Activated T-helper 17 cell treated with anti-CD3 and anti-CD28 coated beads, Interleukin-2, amount 50 U/mL, for 72 hours (primary cell): ENCODE results near the gene DNAH11. TPM values are rescaled to one million over a fixed set of nuclear protein-coding genes. Genes with fewer than 3 reads are reported as not detected.
"Not testable (repeated sequence)": the region's sequence is repeated elsewhere in the genome, so short reads cannot be mapped to it uniquely, and the experiment has no call there.

ENCODE experiments used
- ATAC-seq: fragments of 150-1000 bp; cut with Tn5 transposase; replicated peaks from 2 replicates; pipeline ENCODE4 v1.10.0; 2021; ENCODE audit warnings: mild to moderate bottlenecking, moderate library complexity
- H3K27ac Mint-ChIP-seq: one replicate; pipeline ENCODE4 v1.8.0; 2022; ENCODE audit warnings: mixed read lengths
- H3K27me3 Mint-ChIP-seq: one replicate; pipeline ENCODE4 v1.8.0; 2022; ENCODE audit warnings: mixed read lengths
- H3K36me3 Mint-ChIP-seq: one replicate; pipeline ENCODE4 v1.8.0; 2022; ENCODE audit warnings: low read depth, mild to moderate bottlenecking, mixed read lengths
- H3K4me1 Mint-ChIP-seq: one replicate; pipeline ENCODE4 v1.8.0; 2022; ENCODE audit warnings: mixed read lengths
- H3K4me3 Mint-ChIP-seq: one replicate; pipeline ENCODE4 v1.8.0; 2022; ENCODE audit warnings: mild to moderate bottlenecking, mixed read lengths
- H3K9me3 Mint-ChIP-seq: one replicate; pipeline ENCODE4 v1.8.0; 2022; ENCODE audit warnings: mixed read lengths
- total RNA-seq, 2 donors: library from RNA; stranded (reverse); gene quantifications; one replicate each; pipeline ENCODE4 v1.2.3, GENCODE V29; 2022

DNAH11 gene
- total RNA-seq, 2 donors from 2014 or later, result 0.52 to 5.9 TPM

- no peaks in the 10 kb centered on the region for H3K9me3 Mint-ChIP-seq
- no peak for ATAC-seq
- peaks cover 13% of the 10 kb centered on the region for H3K27me3 Mint-ChIP-seq
- no peak overlapping the region for H3K4me3 Mint-ChIP-seq
- H3K36me3 Mint-ChIP-seq, result no peaks in the 10 kb centered on the region
- H3K27ac Mint-ChIP-seq, result no peak overlapping the region
- no peaks in the 10 kb centered on the region for H3K4me1 Mint-ChIP-seq
These were observed 384.9 kb downstream of the DNAH11 start for GRCh38 chr7:21927693-21928092.

GRCh38 chr7:21933293-21933692 lies 390.5 kb downstream of the DNAH11 start:
- not testable (repeated sequence) for H3K4me3 Mint-ChIP-seq, H3K36me3 Mint-ChIP-seq, H3K27me3 Mint-ChIP-seq

GRCh38 chr7:21934808-21935207 lies 392.0 kb downstream of the DNAH11 start:
- Mint-ChIP-seq H3K4me3 (no peak overlapping the region), H3K27me3 (peaks cover 5% of the 10 kb centered on the region), H3K27ac (no peak overlapping the region), H3K36me3 (peaks cover 7% of the 10 kb centered on the region), H3K9me3 (peaks cover 3% of the 10 kb centered on the region), H3K4me1 (peaks cover 9% of the 10 kb centered on the region)
- ATAC-seq, result no peak

More at GRCh38 chr7:21933293-21933692, 390.5 kb downstream of the DNAH11 start:
- not testable (repeated sequence) for ATAC-seq, H3K4me1 Mint-ChIP-seq, H3K9me3 Mint-ChIP-seq, H3K27ac Mint-ChIP-seq

GRCh38 chr7:21938463-21938862 lies 395.6 kb downstream of the DNAH11 start:
- peaks cover 5% of the 10 kb centered on the region for H3K27me3 Mint-ChIP-seq
- no peak for ATAC-seq
- peak overlapping the region; percentile 96 for H3K27ac Mint-ChIP-seq
- H3K4me3 Mint-ChIP-seq, result peak overlapping the region; percentile 67
- H3K36me3 Mint-ChIP-seq, result peaks cover 18% of the 10 kb centered on the region
- peaks cover 12% of the 10 kb centered on the region for H3K4me1 Mint-ChIP-seq
- peaks cover 3% of the 10 kb centered on the region for H3K9me3 Mint-ChIP-seq

- H3K4me3 Mint-ChIP-seq, result peak overlapping the region; percentile 67
These were observed 396.5 kb downstream of the DNAH11 start for GRCh38 chr7:21939136-21939857.

GRCh38 chr7:21939858-21940372 lies 397.1 kb downstream of the DNAH11 start:
- Mint-ChIP-seq H3K9me3 (no peaks in the 10 kb centered on the region), H3K4me1 (peaks cover 12% of the 10 kb centered on the region), H3K27me3 (peaks cover 7% of the 10 kb centered on the region), H3K4me3 (peak overlapping the region; percentile 67), H3K36me3 (peaks cover 25% of the 10 kb centered on the region), H3K27ac (peak overlapping the region; percentile 96)
- no peak for ATAC-seq

More at GRCh38 chr7:21939136-21939857, 396.5 kb downstream of the DNAH11 start:
- Mint-ChIP-seq H3K9me3 (peaks cover 3% of the 10 kb centered on the region), H3K27ac (peak overlapping the region; percentile 96), H3K36me3 (peaks cover 20% of the 10 kb centered on the region), H3K4me1 (peaks cover 12% of the 10 kb centered on the region), H3K27me3 (peaks cover 5% of the 10 kb centered on the region)
- peak; percentile 88 for ATAC-seq

- Mint-ChIP-seq H3K4me1 (peaks cover 12% of the 10 kb centered on the region), H3K27me3 (peaks cover 9% of the 10 kb centered on the region), H3K4me3 (no peak overlapping the region), H3K27ac (peak overlapping the region; percentile 51), H3K9me3 (no peaks in the 10 kb centered on the region), H3K36me3 (peaks cover 25% of the 10 kb centered on the region)
- ATAC-seq, result no peak
These were observed 398.8 kb downstream of the DNAH11 start for GRCh38 chr7:21941611-21942141.

- H3K27ac Mint-ChIP-seq, result no peak overlapping the region
- peaks cover 25% of the 10 kb centered on the region for H3K36me3 Mint-ChIP-seq
- no peaks in the 10 kb centered on the region for H3K9me3 Mint-ChIP-seq
- H3K4me3 Mint-ChIP-seq, result peak overlapping the region; percentile 33
- peaks cover 12% of the 10 kb centered on the region for H3K4me1 Mint-ChIP-seq
- no peak for ATAC-seq
- peaks cover 11% of the 10 kb centered on the region for H3K27me3 Mint-ChIP-seq
These were observed 400.1 kb downstream of the DNAH11 start for GRCh38 chr7:21942955-21943354.

GRCh38 chr7:21943436-21943835 lies 400.6 kb downstream of the DNAH11 start:
- H3K4me3 Mint-ChIP-seq, result peak overlapping the region; percentile 33
- H3K27me3 Mint-ChIP-seq, result peaks cover 13% of the 10 kb centered on the region
- no peak overlapping the region for H3K27ac Mint-ChIP-seq
- H3K9me3 Mint-ChIP-seq, result no peaks in the 10 kb centered on the region
- peaks cover 25% of the 10 kb centered on the region for H3K36me3 Mint-ChIP-seq
- ATAC-seq, result no peak
- H3K4me1 Mint-ChIP-seq, result peaks cover 12% of the 10 kb centered on the region

GRCh38 chr7:21944616-21945453 lies 402.0 kb downstream of the DNAH11 start:
- peak overlapping the region; percentile 81 for H3K4me3 Mint-ChIP-seq

GRCh38 chr7:21945454-21946221 lies 402.8 kb downstream of the DNAH11 start, which contains the start of gene CDCA7L:
Gene CDCA7L (minus strand): TSS chr7:21945899. CDS start chr7:21945804, 95 bp downstream.
- Mint-ChIP-seq H3K27ac (peak within 1 kb of the TSS; percentile 90), H3K4me1 (no peaks in the 10 kb centered on the region), H3K27me3 (peaks cover 28% of the 10 kb centered on the region), H3K4me3 (peak within 1 kb of the TSS; percentile 81), H3K36me3 (peaks cover 18% of the 10 kb centered on the region), H3K9me3 (no peaks in the 10 kb centered on the region)
- peak; percentile 87 for ATAC-seq

More at GRCh38 chr7:21944616-21945453, 402.0 kb downstream of the DNAH11 start:
- H3K4me1 Mint-ChIP-seq, result peaks cover 3% of the 10 kb centered on the region
- peaks cover 27% of the 10 kb centered on the region for H3K27me3 Mint-ChIP-seq
- H3K27ac Mint-ChIP-seq, result peak overlapping the region; percentile 90
- H3K9me3 Mint-ChIP-seq, result no peaks in the 10 kb centered on the region
- peaks cover 18% of the 10 kb centered on the region for H3K36me3 Mint-ChIP-seq
- ATAC-seq, result peak; percentile 11

GRCh38 chr7:21946222-21946709 lies 403.4 kb downstream of the DNAH11 start:
- no peaks in the 10 kb centered on the region for H3K4me1 Mint-ChIP-seq
- no peak for ATAC-seq
- peak overlapping the region; percentile 81 for H3K4me3 Mint-ChIP-seq
- peak overlapping the region; percentile 90 for H3K27ac Mint-ChIP-seq
- H3K36me3 Mint-ChIP-seq, result peaks cover 18% of the 10 kb centered on the region
- H3K27me3 Mint-ChIP-seq, result peaks cover 28% of the 10 kb centered on the region
- no peaks in the 10 kb centered on the region for H3K9me3 Mint-ChIP-seq

GRCh38 chr7:21947056-21947455 lies 404.2 kb downstream of the DNAH11 start:
- H3K4me1 Mint-ChIP-seq, result no peaks in the 10 kb centered on the region
- no peak for ATAC-seq
- H3K4me3 Mint-ChIP-seq, result no peak overlapping the region
- H3K9me3 Mint-ChIP-seq, result no peaks in the 10 kb centered on the region
- peaks cover 18% of the 10 kb centered on the region for H3K36me3 Mint-ChIP-seq
- peaks cover 30% of the 10 kb centered on the region for H3K27me3 Mint-ChIP-seq
- H3K27ac Mint-ChIP-seq, result no peak overlapping the region
